Activated CD8-positive, alpha-beta memory T cell treated with anti-CD3 and anti-CD28 coated beads, Interleukin-2, amount 50 U/mL, for 24 hours (primary cell): Measurements from ENCODE around the gene AFF3.
"Not testable (repeated sequence)": the region's sequence is repeated elsewhere in the genome, so short reads cannot be mapped to it uniquely, and the experiment has no call there.

Experiments used
- DNase-seq: peaks from one replicate; pipeline ENCODE4 v3.0.0-alpha.2; 2020; ENCODE audit errors: extremely low read depth

AFF3 gene

DNA sequence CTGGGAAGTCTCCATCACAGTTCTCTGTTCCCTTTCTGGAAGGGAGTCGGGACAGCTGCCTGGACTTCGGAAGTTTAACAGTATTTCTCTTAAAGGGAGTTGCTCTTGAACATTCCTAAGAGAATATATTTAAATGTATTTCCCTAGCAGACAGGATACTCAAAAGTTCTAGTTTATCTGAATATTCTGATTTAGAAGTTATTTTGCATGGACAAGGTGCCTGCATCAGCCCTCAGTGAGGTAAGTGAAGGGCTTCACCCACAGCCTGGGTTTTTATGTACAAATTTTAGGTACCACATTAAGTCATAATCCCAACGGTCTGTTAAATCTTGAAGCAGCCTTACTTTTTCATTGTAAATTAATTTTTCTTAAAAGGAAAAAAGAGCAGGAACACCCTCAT, 587.5 kb downstream of the AFF3 start:
- no peak for DNase-seq

DNA sequence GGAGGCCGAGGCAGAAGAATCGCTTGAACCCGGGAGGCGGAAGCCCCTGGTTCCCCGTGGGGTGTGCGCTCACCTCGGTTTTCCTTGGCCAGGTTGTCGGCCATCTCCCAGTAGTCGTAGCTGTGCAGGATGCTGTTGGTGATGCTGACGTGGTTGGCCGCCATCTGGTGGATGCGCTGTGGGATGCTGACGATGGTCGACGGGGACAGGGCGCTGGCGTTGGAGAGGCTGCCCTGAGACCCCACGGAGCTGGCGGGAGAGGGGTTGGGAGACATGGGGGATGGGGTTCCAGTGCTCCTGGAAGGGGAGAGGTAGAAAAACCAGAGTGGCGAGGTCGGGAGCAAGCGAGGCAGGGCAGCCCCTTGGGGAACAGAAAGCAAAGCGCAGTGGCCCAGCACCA, 588.2 kb downstream of the AFF3 start:
- no peak for DNase-seq

DNA sequence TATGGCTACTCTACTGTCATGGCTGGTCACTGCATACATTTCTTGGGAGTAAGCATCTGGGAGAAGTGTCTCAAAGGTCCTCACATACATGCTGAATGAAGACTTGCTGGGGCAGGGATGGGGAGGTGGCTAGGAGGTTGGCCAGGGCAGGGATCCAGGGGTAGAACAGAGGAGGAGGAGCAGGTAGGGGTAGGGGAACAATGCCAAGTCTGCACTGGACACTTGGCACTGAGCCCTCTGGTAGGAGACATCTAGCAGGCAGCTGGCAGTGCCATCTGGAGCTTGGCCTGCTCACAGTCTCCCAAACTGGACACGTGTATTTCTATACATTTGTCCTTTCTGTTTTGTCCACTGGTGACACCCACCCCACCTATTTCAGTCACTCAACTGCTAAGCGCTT, 589.9 kb downstream of the AFF3 start:
- no peak for DNase-seq

DNA sequence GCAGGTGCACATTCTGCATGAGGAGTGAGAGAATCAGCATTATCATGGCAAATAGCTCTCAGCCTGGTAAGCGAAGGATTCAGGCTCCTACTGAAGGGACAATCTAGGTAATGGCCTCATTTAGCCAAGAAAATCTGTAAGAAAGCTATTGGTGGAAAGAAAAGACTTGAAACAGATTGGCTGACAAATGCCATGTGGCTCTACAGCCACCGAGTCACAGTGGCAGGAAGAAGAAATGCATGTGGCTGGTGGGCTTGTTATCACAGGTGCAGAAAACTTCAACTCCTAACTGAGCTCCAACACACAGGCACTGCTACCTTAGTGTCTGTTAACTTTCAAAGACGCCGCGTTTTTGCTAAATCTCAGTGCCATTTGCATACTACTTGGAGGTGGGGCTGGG, 592.0 kb downstream of the AFF3 start:
- DNase-seq = no peak

DNA sequence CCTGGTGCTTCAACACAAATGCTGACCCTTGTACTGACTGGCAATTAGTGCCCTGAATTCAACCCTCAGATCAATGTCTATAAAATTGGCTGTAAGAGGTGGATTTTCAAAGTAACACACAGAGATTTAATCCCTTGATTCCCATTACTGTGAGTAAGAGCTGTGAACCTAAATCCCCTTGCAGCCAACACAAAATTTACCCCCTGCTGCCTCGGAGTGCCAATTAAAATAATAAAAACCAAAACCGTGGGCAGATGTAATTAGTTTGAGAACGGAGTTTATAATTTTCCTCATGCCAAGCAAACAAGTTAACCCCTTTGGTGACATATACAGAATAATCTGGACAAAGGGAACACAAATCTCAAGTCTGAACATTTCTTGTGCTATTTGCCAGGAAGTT, 596.8 kb downstream of the AFF3 start:
- DNase-seq = no peak

DNA sequence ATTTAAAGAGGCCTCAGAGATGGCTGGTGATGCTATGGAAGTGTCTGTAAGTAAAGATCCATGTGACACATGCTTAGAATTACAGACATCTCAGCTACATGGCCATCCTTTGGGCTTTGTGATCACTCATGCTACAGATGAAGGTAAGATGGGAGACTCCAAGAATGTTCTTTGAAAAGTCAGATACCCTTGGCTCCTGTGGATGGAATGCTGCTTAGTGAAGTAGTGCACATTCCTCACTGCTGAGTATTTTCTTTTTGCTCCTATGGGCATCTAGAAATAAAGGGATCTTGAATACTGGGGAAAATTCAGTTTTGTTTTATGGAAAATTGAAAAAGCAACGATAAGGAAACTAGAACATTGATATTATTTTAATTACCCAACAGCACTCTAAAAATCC, 597.3 kb downstream of the AFF3 start:
- DNase-seq = no peak

DNA sequence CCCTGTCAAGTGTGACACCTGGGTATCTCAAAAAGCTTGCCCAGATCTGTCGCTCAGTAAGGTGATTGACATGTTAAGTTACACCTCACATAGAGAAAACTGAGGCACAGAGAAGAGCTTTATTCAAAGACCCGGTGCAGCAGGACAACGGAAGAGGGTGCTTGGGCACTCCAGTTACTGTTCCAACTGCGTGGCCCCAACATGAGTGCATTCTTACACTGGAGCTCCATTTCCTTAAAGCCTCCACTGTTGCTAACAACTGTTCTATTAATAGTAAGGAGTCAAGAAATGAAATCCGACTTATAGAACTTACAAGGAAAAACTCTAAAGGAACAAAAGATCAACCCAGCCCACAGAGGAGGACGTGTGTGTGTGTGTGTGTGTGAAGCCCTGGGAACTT, 597.8 kb downstream of the AFF3 start:
- DNase-seq = no peak

DNA sequence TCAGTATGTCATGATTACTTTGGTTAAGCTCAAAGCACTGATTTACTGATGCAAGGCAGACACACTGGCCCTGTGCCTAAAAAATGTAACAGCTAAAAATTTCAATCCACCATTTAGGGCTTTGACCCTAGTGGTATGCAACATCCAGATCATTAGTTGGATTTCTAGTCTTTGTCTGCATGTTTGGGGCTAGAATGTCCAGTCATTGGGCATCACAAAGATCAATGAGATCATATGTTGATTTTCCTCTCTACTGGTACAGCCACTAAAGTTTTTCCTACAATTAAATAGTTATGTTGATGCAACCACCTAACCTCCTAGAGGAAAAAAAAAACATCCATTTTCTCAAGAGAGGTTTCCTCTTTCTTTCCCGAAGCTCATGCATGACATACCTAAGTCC, 599.1 kb downstream of the AFF3 start:
- no peak for DNase-seq

DNA sequence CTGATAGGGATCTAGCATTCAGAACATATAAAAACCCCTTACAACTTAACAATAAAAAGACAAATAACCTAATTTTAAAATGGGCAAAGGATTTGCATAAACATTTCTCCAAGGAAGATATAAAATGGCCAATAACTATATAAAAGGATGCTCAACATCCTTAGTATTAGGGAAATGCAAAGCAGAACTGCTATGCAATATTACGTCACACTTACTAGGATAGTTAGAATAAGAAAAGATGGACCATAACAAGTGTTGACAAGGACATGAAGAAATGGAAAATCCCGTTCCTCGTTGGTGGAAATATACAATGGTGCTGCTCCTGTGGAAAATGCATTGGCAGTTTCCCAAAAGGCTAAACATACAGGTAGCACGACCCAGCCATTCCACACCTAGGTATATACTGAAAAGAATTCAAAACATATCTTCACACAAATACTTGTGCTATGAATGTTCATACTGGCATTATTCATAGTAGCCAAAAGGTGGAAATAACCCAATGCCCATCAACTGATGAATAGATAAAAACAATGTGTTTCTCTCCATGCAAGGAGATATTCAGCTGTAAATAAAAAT, 604.4 kb downstream of the AFF3 start:
- no peak for DNase-seq

DNA sequence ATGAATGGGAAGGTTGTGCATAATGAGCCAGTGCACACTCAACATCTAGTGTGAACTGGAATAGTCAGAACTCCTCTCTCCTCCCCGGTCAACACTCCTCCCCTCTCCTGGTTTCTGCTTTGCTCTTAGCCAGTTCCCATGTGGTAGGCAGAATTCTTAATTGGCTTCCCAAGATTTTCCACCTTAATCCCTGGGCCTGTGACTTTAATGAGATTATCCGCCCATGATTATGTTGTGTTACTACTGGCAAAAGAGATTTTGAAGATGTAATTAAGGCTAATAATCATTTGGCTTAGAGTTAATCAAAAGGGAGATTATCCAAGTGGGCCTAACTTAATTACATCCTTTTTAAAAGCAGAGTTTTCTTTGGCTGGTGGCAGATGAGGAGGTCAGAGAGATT, 618.3 kb downstream of the AFF3 start:
- no peak for DNase-seq

DNA sequence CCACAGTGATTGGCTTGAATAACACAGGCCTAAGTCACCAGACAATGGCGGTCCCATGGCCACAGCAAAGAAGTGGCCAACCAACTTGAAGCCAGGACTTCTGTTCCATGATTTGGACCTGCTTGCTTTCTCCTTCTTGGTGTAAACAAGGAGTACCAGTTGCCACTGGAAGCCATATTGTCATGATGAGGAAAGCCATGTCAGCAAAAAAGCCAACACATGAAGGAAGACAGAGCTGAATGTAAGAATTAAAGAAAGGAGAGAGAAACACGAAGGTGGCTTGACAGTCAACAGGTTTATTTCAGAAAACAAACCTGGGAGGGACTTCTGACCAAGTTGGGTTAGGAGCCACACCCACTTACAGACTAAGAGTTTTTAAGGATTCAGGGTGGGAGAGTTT, 620.2 kb downstream of the AFF3 start:
- DNase-seq = no peak

DNA sequence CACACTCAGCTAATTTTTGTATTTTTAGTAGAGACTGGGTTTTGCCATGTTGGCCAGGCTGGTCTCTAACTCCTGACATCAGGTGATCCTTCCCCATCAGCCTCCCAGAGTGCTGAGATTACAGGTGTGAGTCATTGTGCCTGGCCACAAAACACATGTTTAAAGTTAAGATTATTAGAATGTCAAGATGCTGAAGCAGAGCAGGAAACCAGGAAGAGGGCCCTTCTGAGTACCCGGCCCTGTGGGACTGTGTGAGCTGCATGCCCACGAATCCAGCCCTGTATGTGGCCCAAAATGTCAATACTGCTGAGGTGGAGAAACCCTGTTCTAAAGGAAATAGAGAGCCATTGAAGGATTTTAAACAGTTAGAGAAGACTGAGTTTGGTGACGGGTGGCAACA, 621.6 kb downstream of the AFF3 start:
- DNase-seq = no peak

DNA sequence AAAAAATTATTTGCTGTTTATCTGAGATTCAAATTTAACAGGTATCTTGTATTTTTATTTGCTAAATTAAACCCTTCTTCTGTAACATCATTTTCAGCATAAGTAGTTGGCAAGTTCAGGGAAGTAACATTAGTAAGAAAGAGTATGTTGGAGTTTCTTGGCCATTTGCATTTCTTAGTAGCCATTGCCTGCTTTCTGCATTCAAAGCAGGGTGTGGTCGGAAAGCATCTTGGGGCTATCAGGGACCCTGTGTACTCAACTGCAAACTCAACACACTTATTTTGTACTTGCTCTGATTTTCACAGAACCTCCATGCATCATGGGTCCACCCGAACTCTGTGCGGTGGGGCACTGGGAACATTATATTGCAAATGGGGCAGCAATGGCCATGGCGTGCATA, 622.2 kb downstream of the AFF3 start:
- DNase-seq = no peak

DNA sequence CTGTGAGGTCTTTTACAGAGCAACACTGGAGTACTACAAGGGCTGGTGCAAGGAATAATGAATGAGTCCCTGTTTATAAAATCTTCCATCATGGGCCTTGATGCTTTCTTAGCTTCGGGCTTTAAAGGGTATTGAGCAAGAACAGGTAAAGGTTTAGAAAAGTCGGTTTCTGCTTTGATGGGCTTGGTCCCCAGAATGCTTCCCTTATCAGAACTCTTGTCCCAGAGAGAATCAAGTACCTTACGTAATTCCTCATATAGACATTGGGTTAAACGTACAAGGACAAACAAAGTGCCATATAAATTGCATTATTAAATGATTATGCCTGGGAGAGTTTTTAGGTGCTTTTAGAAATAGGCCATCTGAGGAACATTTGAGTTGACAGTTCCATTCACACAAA, 628.0 kb downstream of the AFF3 start:
- no peak for DNase-seq

DNA sequence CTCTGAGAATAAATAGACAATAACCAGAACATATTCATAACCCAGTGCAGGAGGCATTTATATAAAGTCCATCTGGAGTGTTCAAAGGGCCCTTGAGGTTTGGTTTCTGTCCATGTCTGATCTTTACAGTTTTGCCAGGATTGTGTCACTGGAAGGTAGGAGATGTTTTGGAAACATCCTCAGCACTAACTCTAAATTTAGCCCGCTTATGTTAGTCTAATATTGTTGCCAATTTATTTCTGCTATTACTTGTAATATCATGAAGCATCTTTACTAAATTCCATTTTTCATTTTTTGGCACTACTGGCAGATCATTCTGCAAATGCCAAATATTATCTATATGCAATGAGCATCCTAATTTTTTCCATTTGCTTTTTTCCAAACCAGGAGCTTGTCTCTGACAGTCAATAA, 630.2 kb downstream of the AFF3 start:
- DNase-seq = no peak

DNA sequence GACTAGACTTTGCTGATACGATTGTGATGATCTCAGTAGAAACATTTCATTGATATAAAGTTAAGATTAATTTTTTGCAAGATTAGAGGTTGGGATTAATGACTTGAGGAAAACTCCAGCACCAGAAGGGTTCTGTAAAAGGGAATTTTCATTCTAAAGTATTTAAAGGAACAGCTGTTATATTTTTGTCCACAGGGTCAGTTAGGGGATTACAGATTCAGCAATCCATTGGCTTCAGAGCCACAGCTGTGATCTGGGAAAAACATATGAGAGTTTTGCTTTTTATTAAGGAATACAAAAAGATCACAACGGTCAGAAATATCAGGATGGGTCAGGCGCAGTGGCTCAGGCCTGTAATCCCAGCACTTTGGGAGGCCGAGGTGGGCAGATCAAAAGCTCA, 633.0 kb downstream of the AFF3 start:
- DNase-seq = no peak

DNA sequence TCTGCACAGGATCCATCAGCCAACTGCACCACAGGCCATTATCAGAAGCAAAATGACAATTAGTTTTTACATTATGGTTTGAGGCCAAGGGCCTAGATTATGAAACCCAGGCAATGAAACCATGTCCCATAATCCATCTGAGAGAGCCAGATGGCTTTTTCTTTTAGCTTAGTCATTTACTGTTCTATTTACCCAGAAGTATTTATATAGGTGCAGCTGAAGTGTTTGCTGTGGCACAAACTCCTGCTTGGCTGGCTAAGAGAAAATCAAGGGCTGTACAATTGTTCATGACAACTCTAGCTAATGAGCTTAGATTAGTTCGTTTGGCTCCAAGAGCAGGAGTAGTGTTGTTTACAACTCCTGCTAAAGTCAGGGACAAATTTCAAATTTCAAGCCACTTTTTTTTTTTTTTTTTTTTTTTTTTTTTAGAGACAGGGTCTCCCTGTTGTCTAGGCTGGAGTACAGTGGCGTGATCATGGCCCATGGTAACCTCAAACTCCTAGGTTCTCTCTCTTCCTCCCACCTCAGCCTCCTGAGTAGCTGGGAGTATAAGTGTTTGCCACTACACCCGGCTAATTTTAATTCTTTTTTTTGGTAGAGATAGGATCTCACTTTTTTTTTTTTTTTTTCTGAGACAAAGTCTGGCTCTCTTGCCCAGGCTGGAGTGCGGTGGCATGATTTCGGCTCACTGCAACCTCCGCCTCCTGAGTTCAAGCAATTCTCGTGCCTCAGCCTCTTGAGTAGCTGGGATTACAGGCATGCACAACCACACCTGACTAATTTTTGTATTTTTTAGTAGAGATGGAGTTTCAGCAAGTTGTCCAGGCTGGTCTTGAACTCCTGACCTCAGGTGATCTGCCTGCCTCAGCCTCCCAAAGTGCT, 634.2 kb downstream of the AFF3 start:
- DNase-seq = no peak

DNA sequence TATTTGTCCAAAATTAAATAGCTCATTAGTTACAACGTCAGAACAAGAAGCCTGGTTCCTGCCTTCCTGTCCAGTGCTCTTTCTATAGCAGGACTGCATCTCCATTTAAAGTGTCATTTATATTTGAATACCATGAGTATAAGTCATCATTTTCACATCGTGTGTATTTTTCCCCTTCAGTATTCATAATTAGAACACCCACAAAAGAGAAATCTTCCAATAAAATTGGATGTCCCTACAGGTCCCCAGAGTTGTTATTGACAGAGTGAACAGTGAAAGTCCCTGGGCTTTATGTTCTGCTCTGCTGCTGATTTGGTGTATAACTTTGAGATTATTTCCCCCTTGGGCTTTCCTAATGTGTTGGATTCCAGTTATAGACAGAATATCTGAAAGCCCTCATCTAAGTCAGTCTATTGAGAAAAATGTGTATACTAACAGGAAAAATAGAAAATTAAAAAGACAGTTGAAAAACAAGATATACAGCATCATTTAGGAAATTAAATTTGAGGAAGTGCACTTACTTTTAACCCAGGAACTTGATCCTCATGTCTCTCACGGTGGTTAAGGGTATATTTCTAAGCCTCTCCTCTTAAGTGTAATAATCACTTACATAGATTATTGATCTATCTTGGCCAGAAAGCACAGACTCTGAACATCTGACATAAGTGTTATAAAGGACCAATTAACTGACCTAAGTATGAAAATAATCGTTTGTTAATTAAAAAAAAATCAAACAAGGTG, 637.4 kb downstream of the AFF3 start:
- no peak for DNase-seq

DNA sequence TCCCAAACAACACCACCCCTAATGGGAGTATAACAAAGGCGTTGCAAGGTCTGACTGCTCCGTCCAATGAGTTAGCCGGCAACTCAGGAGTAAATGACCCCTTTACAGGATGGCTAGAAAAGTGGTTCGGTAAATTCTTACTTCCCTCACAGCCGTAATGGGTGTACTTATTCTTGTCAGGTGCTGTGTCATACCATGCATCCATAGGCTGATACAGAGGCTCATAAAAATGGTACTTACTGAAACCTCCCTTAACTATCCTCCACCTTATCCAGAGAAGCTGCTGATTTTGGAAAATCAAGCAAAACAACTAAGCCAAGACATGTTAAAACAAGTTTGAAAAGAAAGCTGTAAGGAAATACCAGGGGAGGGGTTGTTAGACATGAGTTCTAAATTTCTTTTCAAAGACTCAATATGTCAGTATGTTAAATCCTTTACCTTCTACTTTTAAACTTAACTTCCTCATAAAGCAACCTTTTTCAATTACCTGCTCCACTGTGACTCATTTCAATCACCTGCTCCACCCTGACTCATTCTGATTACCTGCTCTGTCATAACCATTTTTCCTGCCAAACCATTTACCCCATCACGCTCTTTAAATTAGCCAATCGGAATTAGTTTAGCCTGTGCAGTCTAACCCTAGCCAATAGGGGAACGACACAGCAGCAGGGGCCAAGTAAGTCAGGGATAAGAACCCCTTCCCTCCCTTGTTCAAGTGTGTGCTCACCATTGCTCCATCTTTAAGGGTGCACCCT, 638.6 kb downstream of the AFF3 start:
- not testable (repeated sequence) for DNase-seq

DNA sequence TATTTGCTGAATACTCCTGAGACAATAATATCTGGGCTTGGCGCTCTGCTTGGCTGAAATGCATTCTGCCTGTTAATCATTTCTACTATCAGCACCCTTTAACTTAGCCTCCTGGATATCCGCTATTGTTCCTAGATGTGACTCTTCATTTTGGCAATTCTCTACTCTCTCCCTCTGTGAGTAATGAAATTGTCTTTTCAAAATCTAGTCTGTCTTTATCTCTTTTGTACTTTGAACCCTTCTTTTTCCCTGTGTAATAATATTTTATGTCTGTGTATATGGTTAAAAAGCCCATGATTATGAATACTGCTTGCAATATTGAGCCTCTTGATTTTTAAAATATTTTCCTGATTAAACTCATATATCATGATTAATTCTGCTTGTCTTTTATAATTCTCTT, 646.4 kb downstream of the AFF3 start:
- DNase-seq = no peak
